A549 (cell line): ENCODE data around the gene PDE4D.

Source experiments
- CHD4 ChIP-seq: fragments of 200-600 bp; sonication (generic); IDR thresholded peaks from 2 replicates; pipeline ENCODE4 v1.6.1; 2016; ENCODE audit warnings: antibody characterized with exemption, mild to moderate bottlenecking, borderline replicate concordance
- CTCF ChIP-seq: fragments of >200 bp; sonication (Bioruptor Twin); formaldehyde crosslinking; IDR thresholded peaks from 3 replicates; pipeline ENCODE4 v1.5.1; 2016
- EP300 ChIP-seq, 2 experiments: fragments of >200 bp; sonication (Bioruptor Twin); formaldehyde crosslinking; IDR thresholded peaks; 2 replicates in 1 of 2; 3 replicates in 1 of 2; pipeline ENCODE4 v1.6.1; 2016 to 2017
- FOSL2 ChIP-seq, 2 experiments: fragments of 450-650 bp in 1 of 2; fragments of >200 bp in 1 of 2; sonication (Bioruptor Twin) in 1 of 2; formaldehyde crosslinking; IDR thresholded peaks; 2 replicates each; pipeline versions ENCODE4 v1.5.0 to v1.6.1; 2016 to 2020; ENCODE audit warnings: mild to moderate bottlenecking in 1 of 2, moderate library complexity in 1 of 2
- KDM1A ChIP-seq: fragments of 200-600 bp; sonication (generic); IDR thresholded peaks from 2 replicates; pipeline ENCODE4 v1.6.1; 2016; ENCODE audit warnings: low read depth, mild to moderate bottlenecking
- POLR2A ChIP-seq: IDR thresholded peaks from 2 replicates; pipeline ENCODE4 v1.6.1; 2012; ENCODE audit warnings: mild to moderate bottlenecking, low read length
- POLR2AphosphoS2 ChIP-seq: conservative IDR thresholded peaks from 2 replicates; pipeline ENCODE4 v1.6.1; 2012; ENCODE audit warnings: low read length, improper control_type of control experiment, inconsistent platforms

DNA sequence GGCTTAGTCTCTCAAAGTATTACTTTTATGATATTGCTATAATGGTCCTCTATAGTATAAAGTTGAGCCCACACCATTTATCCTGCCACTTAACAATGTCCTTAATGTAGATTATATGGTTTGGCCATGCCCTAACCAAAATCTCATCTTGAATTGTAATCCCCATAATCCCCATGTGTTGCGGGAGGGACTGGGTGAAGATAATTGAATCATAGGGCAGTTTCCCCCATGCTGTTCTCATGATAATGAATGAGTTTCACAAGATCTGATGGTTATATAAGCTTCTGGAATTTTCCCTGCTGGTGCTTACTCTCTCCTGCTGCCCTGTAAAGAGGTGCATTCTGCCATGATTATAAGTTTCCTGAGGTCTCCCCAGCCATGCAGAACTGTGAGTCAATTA is 811.8 kb downstream of the PDE4D start:
- TF ChIP-seq EP300 (IDR thresholded peaks at IDR 0.05) (no peak), CTCF (no peak), CHD4 (no peak), POLR2A (no peak), POLR2AphosphoS2 (no peak), FOSL2 (IDR thresholded peaks at IDR 0.05) (no peak), FOSL2 (CRISPR knock-in tag; IDR thresholded peaks at IDR 0.05) (no peak), KDM1A (no peak)
